Lower lobe of right lung (tissue), 2 donors: Measurements from ENCODE around the gene ATP6V1C2. TPM values are rescaled to one million over a fixed set of nuclear protein-coding genes. Genes with fewer than 3 reads are reported as not detected.

Source experiments
- ATAC-seq, 2 donors: fragments of 200-7000 bp; cut with Tn5 transposase; one replicate each; pipeline ENCODE4 v1.9.1; 2020 to 2022; ENCODE audit warnings: mild to moderate bottlenecking in 2 of 2, moderate library complexity in 2 of 2
- DNase-seq: peaks from one replicate; pipeline ENCODE4 v3.0.0-alpha.2; 2020
- H3K27ac ChIP-seq: fragments of 200-600 bp; one replicate; pipeline ENCODE4 v1.8.0; 2022
- H3K27me3 ChIP-seq: fragments of 200-600 bp; one replicate; pipeline ENCODE4 v1.8.0; 2022; ENCODE audit warnings: low read depth
- H3K36me3 ChIP-seq: fragments of 200-600 bp; one replicate; pipeline ENCODE4 v1.8.0; 2022; ENCODE audit warnings: mild to moderate bottlenecking
- H3K4me1 ChIP-seq: fragments of 200-600 bp; one replicate; pipeline ENCODE4 v1.8.0; 2022
- H3K4me3 ChIP-seq: fragments of 200-600 bp; one replicate; pipeline ENCODE4 v1.8.0; 2022; ENCODE audit warnings: mild to moderate bottlenecking
- H3K9me3 ChIP-seq: fragments of 200-600 bp; one replicate; pipeline ENCODE4 v1.8.0; 2022
- intact Hi-C: fragments of 100-400 bp; cut with DNase I; formaldehyde crosslinking; loops from one replicate; pipeline ENCODE4 v1.11.0; 2022
- total RNA-seq: library from RNA; stranded (reverse); fragmentation: NEBNext Ultra II Directional; extraction: Animal tissue kit (Norgen Biotek cat#: 25700); gene quantifications from one replicate; pipeline ENCODE4 v1.2.1, GENCODE V29; 2021
- TF ChIP-seq, protein P1 (sequence below): fragments of 200-600 bp; IDR thresholded peaks from one replicate; pipeline ENCODE4 v1.8.0; 2022; ENCODE audit warnings: antibody characterized with exemption, mild to moderate bottlenecking
- donor health status: DM: no; HTN: yes; CAD: no; lungs with severe emphysema.

Gene ATP6V1C2
- total RNA-seq, 1 donor from 2014 or later, result 1.7 TPM

GRCh38 chr2:10770956-10771750, 49.7 kb downstream of the ATP6V1C2 start:
- DNase-seq (no peak), ATAC-seq (no peak)
- no peak overlapping the region for H3K4me3 ChIP-seq
- H3K9me3 ChIP-seq, result no peaks in the 10 kb centered on the region
- no peak overlapping the region for H3K27ac ChIP-seq
- TF ChIP-seq, protein P1, sequence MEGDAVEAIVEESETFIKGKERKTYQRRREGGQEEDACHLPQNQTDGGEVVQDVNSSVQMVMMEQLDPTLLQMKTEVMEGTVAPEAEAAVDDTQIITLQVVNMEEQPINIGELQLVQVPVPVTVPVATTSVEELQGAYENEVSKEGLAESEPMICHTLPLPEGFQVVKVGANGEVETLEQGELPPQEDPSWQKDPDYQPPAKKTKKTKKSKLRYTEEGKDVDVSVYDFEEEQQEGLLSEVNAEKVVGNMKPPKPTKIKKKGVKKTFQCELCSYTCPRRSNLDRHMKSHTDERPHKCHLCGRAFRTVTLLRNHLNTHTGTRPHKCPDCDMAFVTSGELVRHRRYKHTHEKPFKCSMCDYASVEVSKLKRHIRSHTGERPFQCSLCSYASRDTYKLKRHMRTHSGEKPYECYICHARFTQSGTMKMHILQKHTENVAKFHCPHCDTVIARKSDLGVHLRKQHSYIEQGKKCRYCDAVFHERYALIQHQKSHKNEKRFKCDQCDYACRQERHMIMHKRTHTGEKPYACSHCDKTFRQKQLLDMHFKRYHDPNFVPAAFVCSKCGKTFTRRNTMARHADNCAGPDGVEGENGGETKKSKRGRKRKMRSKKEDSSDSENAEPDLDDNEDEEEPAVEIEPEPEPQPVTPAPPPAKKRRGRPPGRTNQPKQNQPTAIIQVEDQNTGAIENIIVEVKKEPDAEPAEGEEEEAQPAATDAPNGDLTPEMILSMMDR, result no peak
- intact Hi-C loops, result no loop called here
- H3K36me3 ChIP-seq, result no peaks in the 10 kb centered on the region
- H3K27me3 ChIP-seq, result no peaks in the 10 kb centered on the region
- H3K4me1 ChIP-seq, result peaks cover 16% of the 10 kb centered on the region

DNA sequence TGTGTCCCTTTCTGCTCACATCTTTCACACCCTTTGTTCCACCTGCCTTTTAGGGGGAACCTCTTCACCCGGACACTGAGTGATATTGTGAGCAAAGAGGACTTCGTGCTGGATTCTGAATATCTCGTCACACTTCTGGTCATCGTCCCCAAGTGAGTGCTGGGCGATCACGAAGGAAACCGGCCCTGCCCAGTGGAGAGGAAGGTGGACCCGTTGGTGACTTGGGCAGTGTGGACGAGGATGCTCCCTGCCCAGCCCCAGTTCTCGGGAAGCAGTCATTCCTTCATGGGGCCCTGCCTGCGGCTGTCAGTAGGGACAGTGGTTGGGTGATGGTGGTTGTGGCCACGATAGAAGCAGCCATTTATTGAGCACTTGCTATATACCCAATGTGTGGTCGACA, 50.4 kb downstream of the ATP6V1C2 start:
- intact Hi-C loops, result no loop called here
- DNase-seq (no peak), ATAC-seq (no peak)
- Histone ChIP-seq H3K27ac (no peak overlapping the region), H3K36me3 (no peaks in the 10 kb centered on the region), H3K9me3 (no peaks in the 10 kb centered on the region), H3K4me1 (peaks cover 16% of the 10 kb centered on the region), H3K4me3 (no peak overlapping the region), H3K27me3 (no peaks in the 10 kb centered on the region)
- TF ChIP-seq, protein P1, result no peak

DNA sequence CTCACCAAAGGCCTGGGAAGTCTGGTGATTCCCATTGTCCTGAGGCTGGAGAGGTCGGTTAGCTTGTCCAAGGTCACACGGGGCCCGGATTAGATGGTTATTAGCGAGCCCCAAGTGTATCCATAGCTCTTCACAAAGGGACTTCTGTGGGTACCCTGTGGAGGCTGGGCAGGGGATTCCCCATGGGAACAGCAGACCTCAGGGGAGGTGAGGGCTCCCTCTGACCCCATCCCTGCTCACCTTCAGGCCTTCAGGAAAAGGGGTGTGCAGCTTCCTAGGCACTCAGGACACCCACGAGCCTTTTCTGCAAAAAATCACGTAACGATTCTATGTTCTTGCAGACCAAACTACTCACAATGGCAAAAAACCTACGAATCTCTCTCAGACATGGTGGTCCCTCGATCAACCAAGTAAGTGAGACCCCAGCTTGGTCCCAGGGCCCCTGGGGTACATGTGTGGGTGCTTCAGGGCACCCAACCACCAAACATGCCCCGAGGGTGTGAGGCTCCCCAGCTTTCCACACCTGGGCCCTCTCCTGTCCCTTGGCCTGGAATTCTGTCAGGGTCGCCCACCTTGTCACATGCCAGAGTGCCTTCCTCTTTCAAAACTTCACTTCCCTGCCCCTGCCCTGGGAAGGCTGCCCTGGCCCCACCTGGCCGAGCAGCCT, 50.9 kb downstream of the ATP6V1C2 start:
- Histone ChIP-seq H3K4me3 (no peak overlapping the region), H3K27me3 (no peaks in the 10 kb centered on the region), H3K9me3 (no peaks in the 10 kb centered on the region), H3K36me3 (peaks cover 2% of the 10 kb centered on the region), H3K27ac (no peak overlapping the region), H3K4me1 (peaks cover 16% of the 10 kb centered on the region)
- no peak for DNase-seq
- ATAC-seq, result no peak
- intact Hi-C loops, result no loop called here
- TF ChIP-seq, protein P1, result no peak

DNA sequence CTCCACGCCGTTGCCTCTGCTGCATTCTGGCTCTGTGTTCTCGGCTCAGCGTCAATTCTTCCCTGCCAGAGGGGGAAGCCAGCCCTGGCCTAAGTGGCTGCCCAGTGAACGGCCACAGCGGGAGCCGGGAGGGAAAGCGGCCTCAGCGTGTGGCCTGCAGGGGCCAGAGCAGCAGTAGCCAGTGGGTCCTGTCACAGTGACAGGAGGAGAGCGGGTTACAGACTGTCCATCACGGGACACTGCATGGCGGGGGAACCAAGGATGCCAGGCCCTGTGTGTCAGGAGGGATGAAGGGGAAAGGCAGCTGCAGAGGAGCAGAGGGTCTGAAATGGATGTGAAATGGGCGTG, 51.4 kb downstream of the ATP6V1C2 start:
- ATAC-seq (no peak), DNase-seq (no peak)
- intact Hi-C loops, result no loop called here
- Histone ChIP-seq H3K9me3 (no peaks in the 10 kb centered on the region), H3K4me3 (no peak overlapping the region), H3K36me3 (peaks cover 7% of the 10 kb centered on the region), H3K27ac (no peak overlapping the region), H3K4me1 (peaks cover 16% of the 10 kb centered on the region), H3K27me3 (no peaks in the 10 kb centered on the region)
- TF ChIP-seq, protein P1, result no peak

- TF ChIP-seq, protein P1, result no peak
- DNase-seq, result no peak
- peaks cover 16% of the 10 kb centered on the region for H3K4me1 ChIP-seq
- ATAC-seq, result peak; percentile 1 to 26
- peaks cover 15% of the 10 kb centered on the region for H3K36me3 ChIP-seq
- H3K27ac ChIP-seq, result no peak overlapping the region
- H3K4me3 ChIP-seq, result no peak overlapping the region
- intact Hi-C loops, result no loop called here
- H3K9me3 ChIP-seq, result no peaks in the 10 kb centered on the region
- no peaks in the 10 kb centered on the region for H3K27me3 ChIP-seq
Observed at GRCh38 chr2:10773821-10774341, 52.5 kb downstream of the ATP6V1C2 start.
